Peyer's patch (tissue), 4 donors: ENCODE data around the gene CDK19. TPM values are rescaled to one million over a fixed set of nuclear protein-coding genes. Genes with fewer than 3 reads are reported as not detected.

ENCODE experiments used
- DNase-seq, 3 donors: peaks; one replicate each; pipeline ENCODE4 v3.0.0-alpha.2; 2017 to 2019
- H3K27ac ChIP-seq, 4 donors: fragments of 200-600 bp; sonication (generic); one replicate each; pipeline ENCODE4 v1.5.1; 2016 to 2019
- H3K27me3 ChIP-seq, 2 donors: fragments of 200-600 bp; sonication (generic); one replicate each; pipeline ENCODE4 v1.5.1; 2019
- H3K36me3 ChIP-seq, 3 donors: fragments of 200-600 bp; sonication (generic); one replicate each; pipeline ENCODE4 v1.5.1; 2016 to 2019
- H3K4me1 ChIP-seq, 4 donors: fragments of 200-600 bp; sonication (generic); one replicate each; pipeline ENCODE4 v1.5.1; 2016 to 2019
- H3K4me3 ChIP-seq, 4 donors: fragments of 200-600 bp; sonication (generic); 1 replicate in 3 of 4; 2 replicates in 1 of 4; pipeline ENCODE4 v1.5.1; 2016 to 2019; ENCODE audit warnings: mild to moderate bottlenecking in 1 of 4
- H3K9me3 ChIP-seq, 4 donors: fragments of 200-600 bp; sonication (generic); one replicate each; pipeline ENCODE4 v1.5.1; 2016 to 2019; ENCODE audit warnings: mild to moderate bottlenecking in 1 of 4
- POLR2A ChIP-seq, 2 donors: fragments of 450-650 bp; IDR thresholded peaks; one replicate each; pipeline ENCODE4 v1.5.1; 2017; ENCODE audit warnings: antibody characterized with exemption in 2 of 2, mild to moderate bottlenecking in 2 of 2, moderate library complexity in 2 of 2
- total RNA-seq, 4 donors: library from RNA; depleted of rRNA; stranded (reverse); fragments of >200 nt; gene quantifications; one replicate each; pipeline ENCODE4 v1.1.0, GENCODE V29; 2016
- TF ChIP-seq, protein P1 (sequence below), 6 experiments: fragments of 450-650 bp in 4 of 6; fragments of 200-600 bp in 2 of 6; sonication (generic) in 1 of 6; IDR thresholded peaks; one replicate each; pipeline ENCODE4 v1.5.1; 2017 to 2019; ENCODE audit warnings: antibody characterized with exemption in 6 of 6, mild to moderate bottlenecking in 3 of 6, moderate library complexity in 1 of 6

CDK19 gene
- total RNA-seq, 4 donors from 2014 or later, result 10.5 to 14.6 (median 12.9) TPM

DNA sequence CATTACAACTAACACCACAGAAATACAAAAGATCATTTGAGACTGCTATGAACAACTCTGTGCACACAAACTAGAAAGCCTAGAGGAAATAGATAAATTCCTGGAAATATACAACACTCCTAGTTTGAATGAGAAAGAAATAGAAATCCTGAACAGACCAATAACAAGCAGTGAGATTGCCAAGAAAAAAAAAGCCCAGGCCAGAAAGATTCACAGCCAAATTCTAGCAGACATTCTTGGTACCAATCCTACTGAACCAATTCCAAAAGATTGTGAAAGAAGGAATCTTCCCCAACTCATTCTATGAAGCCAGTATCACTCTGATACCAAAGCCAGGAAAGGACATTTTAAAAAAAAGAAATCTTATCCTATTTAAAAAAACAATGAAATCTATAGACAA, 7.0 kb upstream of the CDK19 start:
- Histone ChIP-seq H3K4me1 (no peaks in the 10 kb centered on the region), H3K4me3 (no peak overlapping the region), H3K27ac (no peak overlapping the region), H3K9me3 (no peaks in the 10 kb centered on the region), H3K27me3 (no peaks in the 10 kb centered on the region), H3K36me3 (no peaks in the 10 kb centered on the region)
- TF ChIP-seq, protein P1, sequence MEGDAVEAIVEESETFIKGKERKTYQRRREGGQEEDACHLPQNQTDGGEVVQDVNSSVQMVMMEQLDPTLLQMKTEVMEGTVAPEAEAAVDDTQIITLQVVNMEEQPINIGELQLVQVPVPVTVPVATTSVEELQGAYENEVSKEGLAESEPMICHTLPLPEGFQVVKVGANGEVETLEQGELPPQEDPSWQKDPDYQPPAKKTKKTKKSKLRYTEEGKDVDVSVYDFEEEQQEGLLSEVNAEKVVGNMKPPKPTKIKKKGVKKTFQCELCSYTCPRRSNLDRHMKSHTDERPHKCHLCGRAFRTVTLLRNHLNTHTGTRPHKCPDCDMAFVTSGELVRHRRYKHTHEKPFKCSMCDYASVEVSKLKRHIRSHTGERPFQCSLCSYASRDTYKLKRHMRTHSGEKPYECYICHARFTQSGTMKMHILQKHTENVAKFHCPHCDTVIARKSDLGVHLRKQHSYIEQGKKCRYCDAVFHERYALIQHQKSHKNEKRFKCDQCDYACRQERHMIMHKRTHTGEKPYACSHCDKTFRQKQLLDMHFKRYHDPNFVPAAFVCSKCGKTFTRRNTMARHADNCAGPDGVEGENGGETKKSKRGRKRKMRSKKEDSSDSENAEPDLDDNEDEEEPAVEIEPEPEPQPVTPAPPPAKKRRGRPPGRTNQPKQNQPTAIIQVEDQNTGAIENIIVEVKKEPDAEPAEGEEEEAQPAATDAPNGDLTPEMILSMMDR (IDR thresholded peaks at IDR 0.05), result no peak
- no peak for TF ChIP-seq POLR2A (IDR thresholded peaks at IDR 0.05)
- no peak for DNase-seq

DNA sequence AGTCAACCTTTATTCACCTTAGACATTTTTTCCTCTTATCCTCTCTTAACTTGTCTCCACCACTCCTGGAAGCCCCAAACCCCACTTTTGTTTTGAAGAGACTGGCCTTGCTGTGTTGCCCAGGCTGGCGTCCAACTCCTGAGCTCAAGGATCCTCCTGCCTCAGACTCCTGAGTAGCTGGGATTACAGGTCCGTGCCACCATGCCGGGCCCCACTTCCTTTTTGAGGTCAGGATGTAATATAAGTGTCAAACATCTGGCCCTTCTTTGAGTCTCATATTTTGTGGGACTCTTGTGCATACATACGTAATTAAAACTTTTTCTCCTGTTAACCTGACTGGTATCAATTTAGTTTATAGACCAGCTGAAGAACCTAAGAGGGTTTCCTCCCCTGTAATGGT, 1.4 kb upstream of the CDK19 start:
- Histone ChIP-seq H3K9me3 (no peaks in the 10 kb centered on the region), H3K36me3 (no peaks in the 10 kb centered on the region), H3K27me3 (no peaks in the 10 kb centered on the region), H3K4me1 (peaks cover 0 to 21% (median 3%) of the 10 kb centered on the region in 4 donors), H3K27ac (peak overlapping the region in 2 of 4 donors; percentile 93 to 97), H3K4me3 (no peak overlapping the region)
- no peak for DNase-seq
- TF ChIP-seq POLR2A (IDR thresholded peaks at IDR 0.05), result no peak
- TF ChIP-seq, protein P1 (IDR thresholded peaks at IDR 0.05), result no peak

DNA sequence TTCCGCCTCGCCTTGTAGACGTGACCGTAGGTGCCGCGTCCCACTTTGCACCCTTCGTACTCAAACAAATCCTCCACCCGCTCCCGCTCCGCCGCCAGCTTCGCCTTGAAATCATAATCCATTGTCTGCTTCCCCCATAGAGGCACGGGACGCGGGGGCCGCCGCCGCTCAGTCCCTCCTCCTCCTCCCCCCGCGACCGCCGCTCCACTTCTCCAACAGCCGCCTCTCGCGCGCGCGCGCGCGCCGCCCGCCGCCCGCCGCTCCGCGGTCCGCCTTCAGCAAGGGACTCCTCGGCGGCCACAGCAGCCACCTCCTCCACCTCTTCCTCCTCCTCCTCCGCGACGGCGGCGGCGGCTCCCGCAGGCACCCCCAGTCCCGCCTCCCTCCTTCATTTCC, 256 bp downstream of the CDK19 start:
- peaks cover 0 to 21% (median 3%) of the 10 kb centered on the region in 4 donors for H3K4me1 ChIP-seq
- no peaks in the 10 kb centered on the region for H3K36me3 ChIP-seq
- no peaks in the 10 kb centered on the region for H3K27me3 ChIP-seq
- peak overlapping the region; percentile 93 to 98 (median 97) for H3K27ac ChIP-seq
- H3K9me3 ChIP-seq, result no peaks in the 10 kb centered on the region
- TF ChIP-seq, protein P1 (IDR thresholded peaks at IDR 0.05), result peak in 1 of 6 experiments; percentile 3
- peak in 1 of 2 donors; percentile 13 for TF ChIP-seq POLR2A (IDR thresholded peaks at IDR 0.05)
- no peak for DNase-seq
- peak overlapping the region; percentile 73 to 99 (median 88) for H3K4me3 ChIP-seq

- Histone ChIP-seq H3K4me3 (peak overlapping the region; percentile 73 to 99 (median 88)), H3K36me3 (no peaks in the 10 kb centered on the region), H3K27ac (peak overlapping the region; percentile 93 to 98 (median 97)), H3K27me3 (no peaks in the 10 kb centered on the region), H3K4me1 (peaks cover 0 to 21% (median 3%) of the 10 kb centered on the region in 4 donors), H3K9me3 (no peaks in the 10 kb centered on the region)
- peak; percentile 65 to 77 (median 76) for DNase-seq
- TF ChIP-seq, protein P1 (IDR thresholded peaks at IDR 0.05), result peak in 1 of 6 experiments; percentile 5
- no peak for TF ChIP-seq POLR2A (IDR thresholded peaks at IDR 0.05)
These were observed 911 bp downstream of the CDK19 start for GRCh38 chr6:110814102-110815014.

DNA sequence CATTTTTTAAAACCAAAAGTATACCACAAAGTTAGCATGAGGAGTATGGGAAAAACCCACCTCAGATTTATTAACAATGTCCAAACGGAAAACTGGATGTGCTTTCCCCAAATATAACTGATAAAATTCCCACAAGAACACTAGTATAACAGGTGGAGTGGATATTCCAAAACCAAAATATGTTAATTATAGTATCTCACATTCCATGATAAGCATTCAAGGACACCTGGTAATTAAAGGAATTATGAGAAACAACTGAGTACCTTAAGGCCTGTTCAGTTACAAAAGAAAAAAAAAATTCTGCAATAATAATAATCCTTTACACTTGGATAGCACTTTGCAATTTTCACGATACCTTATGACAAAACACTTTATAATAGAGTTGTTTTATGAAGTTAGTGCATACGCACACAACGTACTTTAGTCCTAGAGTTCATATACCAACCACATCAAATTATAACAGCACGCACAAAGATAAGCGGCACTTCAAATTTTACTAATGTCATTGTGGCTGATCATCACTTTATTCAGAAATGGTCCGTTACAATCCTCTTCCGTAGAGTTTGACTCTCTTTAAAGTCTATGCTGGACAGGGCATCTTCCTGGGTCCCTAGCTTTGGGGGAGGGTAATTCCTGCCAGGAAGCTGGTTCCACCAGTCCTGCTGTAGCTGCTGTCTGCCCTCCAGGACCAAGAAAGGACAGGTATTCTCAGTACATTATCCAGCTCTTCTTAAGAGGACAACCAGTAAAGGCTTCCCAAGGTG, 1.7 kb downstream of the CDK19 start:
- Histone ChIP-seq H3K27ac (peak overlapping the region in 2 of 4 donors; percentile 97 to 98), H3K27me3 (no peaks in the 10 kb centered on the region), H3K4me3 (peak overlapping the region; percentile 73 to 99 (median 88)), H3K9me3 (no peaks in the 10 kb centered on the region), H3K4me1 (peaks cover 0 to 21% (median 3%) of the 10 kb centered on the region in 4 donors), H3K36me3 (no peaks in the 10 kb centered on the region)
- no peak for DNase-seq
- TF ChIP-seq POLR2A (IDR thresholded peaks at IDR 0.05), result no peak
- TF ChIP-seq, protein P1 (IDR thresholded peaks at IDR 0.05), result no peak
